ENCODE data around the gene TAX1BP3. TPM values are rescaled to one million over a fixed set of nuclear protein-coding genes. Genes with fewer than 3 reads are reported as not detected.
"Not testable (repeated sequence)": the region's sequence is repeated elsewhere in the genome, so short reads cannot be mapped to it uniquely, and the experiment has no call there.

TAX1BP3 gene, protein sequence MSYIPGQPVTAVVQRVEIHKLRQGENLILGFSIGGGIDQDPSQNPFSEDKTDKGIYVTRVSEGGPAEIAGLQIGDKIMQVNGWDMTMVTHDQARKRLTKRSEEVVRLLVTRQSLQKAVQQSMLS
- 165 TPM for total RNA-seq
- long read RNA-seq, transcript TAX1BP3-201 (4 exons, 1,377 nt) = major isoform, 46 of 50 reads
- long read RNA-seq, partial matches to known transcripts = 1 of 50 reads
- long read RNA-seq, other reads (novel, unspliced or antisense) = 2 of 50 reads

DNA sequence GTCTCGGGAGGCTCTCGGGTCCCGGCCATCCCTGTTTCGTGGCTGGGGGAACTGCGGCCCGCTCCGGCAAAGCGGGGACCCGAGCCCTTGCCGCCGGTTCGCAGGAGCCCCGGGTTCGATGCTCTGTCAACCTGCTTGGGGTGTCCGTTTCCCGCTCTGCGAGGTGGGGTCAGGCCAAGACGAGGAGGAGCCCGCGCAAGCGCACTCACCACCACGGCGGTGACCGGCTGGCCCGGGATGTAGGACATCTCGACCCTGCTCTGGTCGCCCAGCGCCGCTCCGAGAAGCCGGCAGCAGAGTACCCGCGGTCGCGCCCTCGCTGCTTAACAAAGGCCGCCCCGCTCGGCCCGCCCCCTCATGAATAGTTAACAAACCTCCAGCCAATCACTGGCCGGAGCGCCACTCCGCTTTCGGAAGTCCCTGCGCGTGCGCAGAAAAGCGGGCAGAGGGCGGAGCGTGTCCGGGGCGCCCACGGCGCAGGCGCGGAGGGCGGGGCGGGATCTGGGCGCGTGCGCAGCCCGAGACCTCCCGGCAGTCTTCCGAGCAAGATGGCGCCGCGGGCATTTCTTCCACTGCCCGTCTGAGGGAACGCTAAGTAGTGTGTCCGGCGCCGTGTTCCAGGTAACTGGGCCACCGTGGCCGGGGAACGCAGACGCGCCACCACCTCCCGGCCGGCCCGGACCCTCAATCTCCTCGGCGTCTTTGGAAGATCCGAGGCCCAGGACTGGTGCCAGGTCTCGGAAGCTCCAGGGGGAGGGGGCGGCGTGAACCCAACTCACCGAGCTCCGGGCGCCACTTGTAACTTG is at the start of gene TAX1BP3, which contains the start of gene EMC6:
TAX1BP3 (minus strand) TSS at position 300 of the 806 bp plus-strand sequence; CDS start at position 248, 52 bp downstream.
EMC6 (plus strand) TSS at position 534 of the 806 bp plus-strand sequence. CDS start 335 bp downstream, outside the sequence.
- H3K4me1 ChIP-seq = peaks cover 63% of the 10 kb centered on the region
- peak within 1 kb of the TSS; percentile 89 for H3K4me3 ChIP-seq
- peak; percentile 99 for DNase-seq
- no peaks in the 10 kb centered on the region for H3K27me3 ChIP-seq (ENCODE audit: low read depth)
- H3K36me3 ChIP-seq = peaks cover 16% of the 10 kb centered on the region
- H3K9me3 ChIP-seq (replicated peaks) = no peaks in the 10 kb centered on the region
- H3K27ac ChIP-seq (replicated peaks) = peak within 1 kb of the TSS; percentile 100
- TF ChIP-seq, protein P1, sequence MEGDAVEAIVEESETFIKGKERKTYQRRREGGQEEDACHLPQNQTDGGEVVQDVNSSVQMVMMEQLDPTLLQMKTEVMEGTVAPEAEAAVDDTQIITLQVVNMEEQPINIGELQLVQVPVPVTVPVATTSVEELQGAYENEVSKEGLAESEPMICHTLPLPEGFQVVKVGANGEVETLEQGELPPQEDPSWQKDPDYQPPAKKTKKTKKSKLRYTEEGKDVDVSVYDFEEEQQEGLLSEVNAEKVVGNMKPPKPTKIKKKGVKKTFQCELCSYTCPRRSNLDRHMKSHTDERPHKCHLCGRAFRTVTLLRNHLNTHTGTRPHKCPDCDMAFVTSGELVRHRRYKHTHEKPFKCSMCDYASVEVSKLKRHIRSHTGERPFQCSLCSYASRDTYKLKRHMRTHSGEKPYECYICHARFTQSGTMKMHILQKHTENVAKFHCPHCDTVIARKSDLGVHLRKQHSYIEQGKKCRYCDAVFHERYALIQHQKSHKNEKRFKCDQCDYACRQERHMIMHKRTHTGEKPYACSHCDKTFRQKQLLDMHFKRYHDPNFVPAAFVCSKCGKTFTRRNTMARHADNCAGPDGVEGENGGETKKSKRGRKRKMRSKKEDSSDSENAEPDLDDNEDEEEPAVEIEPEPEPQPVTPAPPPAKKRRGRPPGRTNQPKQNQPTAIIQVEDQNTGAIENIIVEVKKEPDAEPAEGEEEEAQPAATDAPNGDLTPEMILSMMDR (IDR thresholded peaks at IDR 0.05; ENCODE audit: borderline replicate concordance) = no peak
- intact Hi-C loops (cut with micrococcal nuclease) = no loop called here

DNA sequence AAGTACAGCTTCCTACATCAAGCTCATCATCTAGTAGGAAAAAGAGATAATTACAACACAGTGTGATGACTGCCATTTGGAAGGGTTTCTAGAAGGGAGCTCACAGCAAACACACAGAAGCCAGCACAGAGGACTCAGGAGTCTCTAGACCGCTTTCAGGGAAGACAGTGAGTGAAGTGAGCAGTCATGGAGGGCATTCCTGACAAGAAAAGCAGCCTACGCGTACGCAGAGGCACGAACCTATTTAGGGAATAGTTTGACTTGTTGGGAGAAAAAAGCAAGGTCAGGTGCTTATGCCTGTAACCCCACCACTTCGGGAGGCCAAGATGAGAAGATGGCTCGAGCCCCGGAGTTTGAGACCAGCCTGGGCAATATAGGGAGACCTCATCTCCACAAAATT is 46.9 kb upstream of the TAX1BP3 start:
- Histone ChIP-seq H3K36me3 (peaks cover 66% of the 10 kb centered on the region), H3K9me3 (replicated peaks) (no peaks in the 10 kb centered on the region), H3K4me1 (peaks cover 11% of the 10 kb centered on the region), H3K27ac (replicated peaks) (no peak overlapping the region), H3K4me3 (no peak overlapping the region), H3K27me3 (ENCODE audit: low read depth) (no peaks in the 10 kb centered on the region)
- DNase-seq = no peak
- intact Hi-C loops (cut with micrococcal nuclease) = no loop called here
- TF ChIP-seq, protein P1 (IDR thresholded peaks at IDR 0.05; ENCODE audit: borderline replicate concordance) = no peak

DNA sequence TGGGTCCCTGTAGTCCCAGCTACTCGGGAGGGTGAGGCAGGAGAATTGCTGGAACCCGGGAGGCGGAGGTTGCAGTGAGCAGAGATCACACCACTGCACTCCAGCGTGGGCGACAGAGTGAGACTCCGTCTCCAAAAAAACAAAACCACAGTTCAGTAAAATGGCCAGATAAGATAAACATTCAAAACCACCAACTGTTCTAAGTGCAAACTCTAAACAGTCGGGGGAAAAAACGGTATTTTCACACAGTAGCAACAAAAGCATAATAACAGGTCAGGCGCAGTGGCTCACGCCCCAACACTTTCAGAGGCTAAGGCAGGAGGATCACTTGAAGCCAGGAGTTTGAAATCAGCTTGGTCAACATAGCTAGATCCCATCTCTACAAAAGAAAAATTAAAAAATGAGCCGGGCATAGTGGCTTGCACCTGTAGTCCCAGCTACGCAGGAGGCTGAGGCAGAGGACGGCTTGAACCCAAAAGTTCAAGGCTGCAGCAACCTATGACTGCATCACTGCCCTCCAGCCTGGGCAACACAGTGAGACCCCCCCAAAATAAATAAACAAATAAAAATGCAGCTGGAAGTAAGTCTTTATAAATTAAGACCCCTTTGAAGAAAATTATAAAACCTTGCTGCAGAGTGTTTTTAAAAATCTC is 44.6 kb upstream of the TAX1BP3 start:
- H3K9me3 ChIP-seq (replicated peaks) = no peaks in the 10 kb centered on the region
- intact Hi-C loops (cut with micrococcal nuclease) = no loop called here
- TF ChIP-seq, protein P1 (IDR thresholded peaks at IDR 0.05; ENCODE audit: borderline replicate concordance) = no peak
- H3K27me3 ChIP-seq (ENCODE audit: low read depth) = no peaks in the 10 kb centered on the region
- no peak overlapping the region for H3K4me3 ChIP-seq
- no peak overlapping the region for H3K27ac ChIP-seq (replicated peaks)
- H3K4me1 ChIP-seq = no peaks in the 10 kb centered on the region
- DNase-seq = no peak
- H3K36me3 ChIP-seq = peaks cover 55% of the 10 kb centered on the region

DNA sequence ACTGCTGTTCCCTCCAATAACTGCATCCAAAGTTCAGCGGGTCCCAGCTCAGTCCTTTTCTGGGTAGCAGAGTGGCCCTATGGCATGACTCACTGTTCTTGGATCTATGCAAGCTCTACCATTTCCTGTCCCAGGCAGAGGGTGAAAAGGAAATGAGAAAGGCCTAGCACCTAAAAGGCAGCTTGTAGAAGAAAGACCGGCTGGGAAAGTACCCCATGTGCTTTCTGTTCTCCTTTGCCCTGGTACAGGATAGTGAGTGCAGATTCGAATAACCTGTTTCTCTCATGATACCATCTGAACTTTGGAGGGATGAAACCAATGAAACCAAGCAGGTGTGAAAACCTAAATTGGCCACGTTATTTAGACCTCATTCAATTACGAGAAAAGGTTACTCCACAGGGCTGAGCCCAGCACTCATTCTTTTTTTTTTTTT is 42.6 kb upstream of the TAX1BP3 start:
- TF ChIP-seq, protein P1 (IDR thresholded peaks at IDR 0.05; ENCODE audit: borderline replicate concordance) = no peak
- H3K27ac ChIP-seq (replicated peaks) = no peak overlapping the region

DNA sequence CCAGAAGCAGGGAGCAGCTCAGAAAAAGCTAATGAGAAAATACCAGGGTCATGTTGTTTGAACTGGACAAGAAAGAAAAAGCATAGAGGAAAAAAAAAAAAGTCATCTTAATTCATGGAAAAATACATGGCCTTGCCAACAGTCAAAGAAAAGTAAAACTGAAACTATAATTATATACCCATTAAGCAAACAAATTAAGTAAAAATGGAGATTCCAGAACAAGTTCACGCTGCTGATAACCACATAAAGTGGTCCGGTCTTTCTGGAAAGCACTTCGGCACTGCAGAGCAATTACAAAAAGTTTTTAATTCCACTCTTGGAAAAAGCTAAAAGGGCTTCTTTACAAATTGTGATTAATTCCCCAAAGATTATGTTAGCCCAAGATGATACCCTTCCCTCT is 40.0 kb upstream of the TAX1BP3 start:
- intact Hi-C loops (cut with micrococcal nuclease) = no loop called here
- H3K4me1 ChIP-seq = no peaks in the 10 kb centered on the region
- no peaks in the 10 kb centered on the region for H3K27me3 ChIP-seq (ENCODE audit: low read depth)
- H3K36me3 ChIP-seq = peaks cover 11% of the 10 kb centered on the region
- no peak overlapping the region for H3K4me3 ChIP-seq
- TF ChIP-seq, protein P1 (IDR thresholded peaks at IDR 0.05; ENCODE audit: borderline replicate concordance) = no peak
- H3K9me3 ChIP-seq (replicated peaks) = no peaks in the 10 kb centered on the region
- no peak for DNase-seq
- H3K27ac ChIP-seq (replicated peaks) = no peak overlapping the region

More for the DNA sequence above, 42.6 kb upstream of the TAX1BP3 start:
- Histone ChIP-seq H3K4me1 (no peaks in the 10 kb centered on the region), H3K36me3 (peaks cover 35% of the 10 kb centered on the region), H3K9me3 (replicated peaks) (no peaks in the 10 kb centered on the region), H3K27me3 (ENCODE audit: low read depth) (no peaks in the 10 kb centered on the region), H3K4me3 (no peak overlapping the region)
- DNase-seq = no peak
- intact Hi-C loops (cut with micrococcal nuclease) = no loop called here

DNA sequence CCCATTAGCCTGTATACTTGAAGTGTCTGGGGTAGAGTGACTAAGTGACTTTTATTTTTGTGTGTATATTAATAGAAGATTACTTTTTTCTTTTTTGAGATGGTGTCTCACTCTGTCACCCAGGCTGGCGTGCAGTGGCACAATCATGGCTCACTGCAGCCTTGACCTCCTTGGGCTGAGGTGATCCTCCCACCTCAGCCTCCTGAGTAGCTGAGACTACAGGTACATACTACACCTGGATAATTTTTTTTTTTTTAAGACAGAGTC is 37.3 kb upstream of the TAX1BP3 start:
- H3K27me3 ChIP-seq (ENCODE audit: low read depth); DNase-seq; H3K36me3 ChIP-seq; H3K9me3 ChIP-seq (replicated peaks); H3K4me1 ChIP-seq; intact Hi-C loops (cut with micrococcal nuclease); H3K4me3 ChIP-seq; H3K27ac ChIP-seq (replicated peaks): not testable (repeated sequence)

Data from left ventricle myocardium inferior (tissue), 1 donor.